ENCODE data around the gene TBC1D30.
"Not testable (repeated sequence)": the region's sequence is repeated elsewhere in the genome, so short reads cannot be mapped to it uniquely, and the experiment has no call there.

Gene TBC1D30, protein sequence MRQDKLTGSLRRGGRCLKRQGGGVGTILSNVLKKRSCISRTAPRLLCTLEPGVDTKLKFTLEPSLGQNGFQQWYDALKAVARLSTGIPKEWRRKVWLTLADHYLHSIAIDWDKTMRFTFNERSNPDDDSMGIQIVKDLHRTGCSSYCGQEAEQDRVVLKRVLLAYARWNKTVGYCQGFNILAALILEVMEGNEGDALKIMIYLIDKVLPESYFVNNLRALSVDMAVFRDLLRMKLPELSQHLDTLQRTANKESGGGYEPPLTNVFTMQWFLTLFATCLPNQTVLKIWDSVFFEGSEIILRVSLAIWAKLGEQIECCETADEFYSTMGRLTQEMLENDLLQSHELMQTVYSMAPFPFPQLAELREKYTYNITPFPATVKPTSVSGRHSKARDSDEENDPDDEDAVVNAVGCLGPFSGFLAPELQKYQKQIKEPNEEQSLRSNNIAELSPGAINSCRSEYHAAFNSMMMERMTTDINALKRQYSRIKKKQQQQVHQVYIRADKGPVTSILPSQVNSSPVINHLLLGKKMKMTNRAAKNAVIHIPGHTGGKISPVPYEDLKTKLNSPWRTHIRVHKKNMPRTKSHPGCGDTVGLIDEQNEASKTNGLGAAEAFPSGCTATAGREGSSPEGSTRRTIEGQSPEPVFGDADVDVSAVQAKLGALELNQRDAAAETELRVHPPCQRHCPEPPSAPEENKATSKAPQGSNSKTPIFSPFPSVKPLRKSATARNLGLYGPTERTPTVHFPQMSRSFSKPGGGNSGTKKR

GRCh38 chr12:64824500-64825142 is at the start of gene TBC1D30:
TSS of gene TBC1D30 (plus strand) at chr12:64824647. CDS start at chr12:64824880, 233 bp downstream.
- peak; percentile 59 for DNase-seq (ENCODE audit: low spot score)

DNA sequence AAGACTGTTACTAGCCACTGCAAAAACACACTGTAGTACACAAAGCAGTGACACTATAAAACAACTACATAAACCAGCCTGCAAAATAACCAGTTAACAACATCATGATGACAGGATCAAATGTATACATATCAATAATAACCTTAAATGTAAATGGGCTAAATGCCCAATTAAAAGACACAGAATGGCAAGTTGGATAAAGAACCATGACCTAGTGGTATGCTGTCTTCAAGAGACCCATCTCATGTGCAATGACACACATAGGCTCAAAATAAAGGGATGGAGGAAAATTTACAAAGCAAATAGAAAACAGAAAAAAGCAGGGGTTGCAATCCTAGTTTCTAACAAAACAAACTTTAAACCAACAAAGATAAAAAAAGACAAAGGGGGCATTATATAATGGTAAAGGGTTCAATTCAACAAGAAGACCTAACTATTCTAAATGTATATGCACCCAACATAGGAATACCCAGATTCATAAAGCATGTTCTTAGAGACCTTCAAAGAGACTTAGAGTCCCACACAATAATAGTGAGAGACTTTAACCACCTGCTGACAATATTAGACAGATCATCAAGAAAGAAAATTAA is 49.2 kb upstream of the TBC1D30 start:
- not testable (repeated sequence) for DNase-seq (ENCODE audit: low spot score)

GRCh38 chr12:64779354-64779974 is 45.0 kb upstream of the TBC1D30 start:
- DNase-seq (ENCODE audit: low spot score) = no peak

DNA sequence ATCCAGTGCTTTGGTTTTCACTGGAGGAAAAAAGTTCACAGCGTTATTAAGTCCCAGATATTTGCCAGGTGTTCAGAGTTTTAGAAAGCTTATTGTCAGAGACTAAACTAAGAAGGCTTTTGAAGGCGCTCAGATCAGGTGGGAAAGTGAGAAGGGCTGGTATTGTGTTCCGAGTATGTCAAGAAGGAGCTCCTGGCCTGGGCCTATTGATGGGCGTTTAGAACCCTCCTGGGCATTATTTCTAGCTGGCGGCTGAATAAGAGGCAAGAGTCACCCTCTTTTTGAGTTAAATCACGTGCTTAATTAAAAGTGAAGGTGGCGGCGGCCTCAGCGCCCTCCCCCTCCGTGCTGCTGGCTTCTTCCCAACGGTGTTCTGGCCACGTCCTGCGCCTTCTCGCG is 44.3 kb upstream of the TBC1D30 start:
- no peak for DNase-seq (ENCODE audit: low spot score)

DNA sequence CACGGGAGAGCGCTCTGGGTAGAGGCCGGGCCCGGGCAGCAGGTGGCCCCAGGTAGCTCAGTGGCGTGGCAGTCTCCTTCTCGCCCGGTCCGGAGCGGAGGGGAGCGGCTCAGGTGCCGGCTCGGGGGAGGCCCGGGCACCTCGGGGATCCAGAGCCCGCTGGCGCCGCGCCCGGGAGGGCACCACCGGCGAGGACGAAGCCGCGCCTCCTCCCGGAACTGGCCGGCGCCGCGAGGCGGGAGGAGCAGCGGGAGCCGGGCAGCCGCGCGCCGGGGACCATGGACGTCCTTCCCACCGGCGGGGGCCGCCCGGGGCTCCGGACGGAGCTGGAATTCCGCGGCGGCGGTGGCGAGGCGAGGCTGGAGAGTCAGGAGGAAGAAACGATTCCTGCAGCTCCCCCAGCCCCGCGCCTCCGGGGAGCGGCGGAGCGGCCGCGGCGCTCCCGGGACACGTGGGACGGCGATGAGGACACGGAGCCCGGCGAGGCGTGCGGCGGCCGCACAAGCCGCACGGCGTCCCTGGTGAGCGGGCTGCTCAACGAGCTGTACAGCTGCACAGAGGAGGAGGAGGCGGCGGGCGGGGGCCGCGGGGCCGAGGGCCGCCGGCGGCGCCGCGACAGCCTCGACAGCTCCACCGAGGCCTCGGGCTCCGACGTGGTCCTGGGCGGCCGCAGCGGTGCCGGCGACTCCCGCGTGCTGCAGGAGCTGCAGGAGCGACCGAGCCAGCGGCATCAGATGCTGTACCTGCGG is 43.7 kb upstream of the TBC1D30 start:
- DNase-seq (ENCODE audit: low spot score) = peak; percentile 52

DNA sequence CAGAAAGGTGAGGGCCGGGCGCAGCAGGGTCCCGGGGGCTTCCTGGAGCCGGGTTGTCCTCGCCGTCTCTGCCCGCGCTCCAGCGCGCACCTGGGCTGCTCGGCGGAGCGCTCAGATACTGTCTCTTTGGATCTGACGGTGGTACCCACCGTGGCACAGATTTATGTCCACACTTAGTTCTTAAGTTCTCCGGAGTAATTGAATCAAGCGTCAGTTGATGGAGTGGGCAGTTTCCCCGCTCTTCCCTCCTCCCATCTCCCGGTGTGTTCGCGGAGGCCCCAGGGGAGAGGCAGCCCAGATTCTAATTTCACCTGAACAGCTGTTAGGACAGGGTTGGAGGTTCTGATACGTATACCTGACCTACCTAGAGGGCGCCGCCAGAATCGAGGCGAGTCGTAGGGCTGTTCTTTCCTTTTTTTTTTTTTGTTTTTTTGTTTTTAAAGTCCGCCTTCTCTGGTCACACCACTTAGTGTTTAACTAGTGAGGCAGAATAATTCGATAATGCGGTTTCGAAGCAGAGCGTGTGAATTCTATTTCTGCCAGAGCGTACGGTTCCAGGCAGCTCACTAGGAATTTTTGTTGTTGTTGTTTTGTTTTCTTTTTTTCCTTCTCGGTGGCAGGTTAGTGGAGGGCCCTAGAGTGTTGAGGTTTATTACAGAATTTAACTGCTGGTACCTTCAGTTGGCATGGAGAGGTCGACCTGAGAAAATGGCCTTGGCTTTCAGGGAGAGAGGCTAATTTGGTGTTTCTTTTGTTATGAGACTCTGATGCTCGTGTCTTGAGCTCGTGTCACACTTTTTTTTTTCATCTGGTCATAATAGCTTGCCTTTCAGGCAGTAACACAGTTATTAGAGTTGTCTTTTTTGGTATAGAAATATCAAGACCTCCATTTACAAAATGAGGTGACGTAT is 42.9 kb upstream of the TBC1D30 start:
- DNase-seq (ENCODE audit: low spot score) = no peak

- DNase-seq (ENCODE audit: low spot score) = no peak
Observed at GRCh38 chr12:64782191-64782876, 42.1 kb upstream of the TBC1D30 start.

DNA sequence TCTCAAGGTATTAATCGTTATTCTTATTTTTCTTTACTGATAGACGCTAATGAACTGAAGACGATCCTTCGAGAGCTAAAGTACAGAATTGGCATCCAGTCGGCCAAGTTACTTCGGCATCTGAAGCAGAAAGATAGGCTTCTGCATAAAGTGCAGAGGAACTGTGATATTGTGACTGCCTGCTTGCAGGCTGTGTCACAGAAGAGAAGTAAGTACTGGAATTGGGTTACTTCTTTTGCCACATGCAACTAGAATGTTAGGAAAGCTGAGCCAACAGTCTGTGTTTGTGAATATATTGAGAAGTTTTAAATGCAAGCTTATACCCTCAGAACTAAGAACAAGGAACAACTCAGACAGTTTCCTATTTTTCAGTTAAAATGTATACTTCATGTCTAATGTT is 38.6 kb upstream of the TBC1D30 start:
- no peak for DNase-seq (ENCODE audit: low spot score)

GRCh38 chr12:64790166-64790565 is 34.3 kb upstream of the TBC1D30 start:
- DNase-seq (ENCODE audit: low spot score) = no peak

- DNase-seq (ENCODE audit: low spot score) = no peak
Observed at GRCh38 chr12:64791036-64791435, 33.4 kb upstream of the TBC1D30 start.

DNA sequence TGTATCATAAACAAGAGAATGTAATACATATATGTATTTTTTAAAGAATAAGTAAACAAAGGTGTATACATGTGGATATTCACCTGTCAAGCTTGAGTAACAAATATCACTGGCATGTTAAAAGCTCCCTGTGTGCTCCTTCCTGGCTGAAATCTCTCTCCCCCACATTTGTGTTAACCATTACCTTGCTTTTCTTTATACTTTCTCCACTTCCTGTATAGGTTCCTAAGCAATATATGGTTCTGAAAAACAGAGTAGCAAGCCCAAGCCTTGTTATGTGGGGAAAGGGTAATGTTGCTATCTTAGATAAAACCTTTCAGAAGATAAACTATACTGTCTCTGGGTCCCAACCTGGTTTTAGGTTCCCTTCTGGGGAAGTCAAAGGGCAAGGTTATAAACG is 32.3 kb upstream of the TBC1D30 start:
- no peak for DNase-seq (ENCODE audit: low spot score)

- no peak for DNase-seq (ENCODE audit: low spot score)
Observed at GRCh38 chr12:64793610-64794009, 30.8 kb upstream of the TBC1D30 start.

GRCh38 chr12:64794305-64794704 is 30.1 kb upstream of the TBC1D30 start:
- no peak for DNase-seq (ENCODE audit: low spot score)

DNA sequence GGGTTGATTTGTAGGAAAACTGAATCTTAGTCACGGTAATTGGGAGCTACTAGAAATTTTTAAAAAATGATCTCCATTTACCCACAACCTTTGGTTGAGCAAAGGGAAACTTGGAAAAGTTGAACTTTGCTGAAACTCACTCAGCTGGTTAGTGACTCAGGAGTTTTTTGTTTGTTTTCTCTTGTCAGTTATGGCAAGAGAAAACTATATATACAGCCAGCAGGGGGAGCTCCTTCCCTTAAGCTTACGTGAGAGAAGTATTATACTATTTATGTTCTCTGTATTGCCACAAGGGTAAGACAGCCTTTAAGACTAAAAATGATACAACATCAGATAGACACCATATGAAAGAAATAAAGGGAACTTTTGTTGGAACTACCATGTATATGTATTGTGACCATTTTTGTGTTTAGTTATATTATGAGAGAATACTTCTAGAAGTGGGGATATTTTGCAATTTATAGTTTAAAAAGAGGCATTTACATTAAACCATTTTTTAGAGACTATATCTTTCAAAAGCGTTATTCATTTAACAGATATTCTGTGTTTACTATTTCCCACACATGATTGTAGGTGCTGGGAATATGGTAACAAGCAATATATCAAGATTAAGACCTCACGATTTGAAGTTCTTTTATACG is 28.1 kb upstream of the TBC1D30 start:
- peak; percentile 76 for DNase-seq (ENCODE audit: low spot score)

- no peak for DNase-seq (ENCODE audit: low spot score)
Observed at GRCh38 chr12:64797156-64797555, 27.3 kb upstream of the TBC1D30 start.

- no peak for DNase-seq (ENCODE audit: low spot score)
Observed at GRCh38 chr12:64798165-64798564, 26.3 kb upstream of the TBC1D30 start.

- DNase-seq (ENCODE audit: low spot score) = no peak
Observed at GRCh38 chr12:64800640-64801039, 23.8 kb upstream of the TBC1D30 start.

DNA sequence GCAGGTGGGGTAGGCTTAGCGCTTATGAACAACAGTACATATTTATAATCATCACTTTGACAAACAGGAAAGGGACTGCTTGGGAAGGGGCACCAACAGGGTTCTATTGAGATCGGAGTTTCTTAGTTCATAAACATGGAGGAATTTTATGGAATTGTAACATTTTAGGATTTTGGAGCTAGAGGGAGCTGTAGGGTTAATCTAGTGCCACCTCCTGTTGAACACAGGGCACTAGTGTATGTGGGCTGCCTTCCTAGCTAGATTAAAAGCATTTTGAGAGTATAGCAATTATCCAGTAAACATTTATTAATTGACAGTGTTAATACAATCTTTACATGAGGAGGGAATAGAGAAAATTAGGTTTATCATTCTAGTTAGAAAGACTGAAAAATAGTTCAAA is 23.1 kb upstream of the TBC1D30 start:
- DNase-seq (ENCODE audit: low spot score) = no peak

DNA sequence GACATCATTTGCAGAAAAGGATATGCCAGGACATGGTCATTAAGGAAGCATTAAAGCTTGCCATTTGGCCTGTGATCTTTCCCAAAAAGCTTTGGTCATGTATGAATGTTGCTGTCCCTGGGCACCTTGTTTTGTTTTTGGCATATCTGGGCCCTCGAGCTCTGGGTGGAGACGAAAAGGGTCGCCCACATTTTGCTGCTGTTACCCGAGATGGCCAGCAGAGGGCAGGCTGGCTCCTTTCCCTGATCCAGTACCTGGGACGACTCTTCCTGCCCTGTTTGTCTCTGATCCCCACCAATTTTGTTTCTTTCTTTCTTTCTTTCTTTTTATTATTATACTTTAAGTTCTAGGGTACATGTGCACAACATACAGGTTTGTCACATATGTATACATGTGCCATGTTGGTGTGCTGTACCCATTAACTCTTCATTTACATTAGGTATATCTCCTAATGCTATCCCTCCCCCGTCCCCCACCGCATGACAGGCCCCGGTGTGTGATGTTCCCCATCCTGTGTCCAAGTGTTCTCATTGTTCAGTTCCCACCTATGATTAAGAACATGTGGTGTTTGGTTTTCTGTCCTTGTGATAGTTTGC is 22.2 kb upstream of the TBC1D30 start:
- peak; percentile 86 for DNase-seq (ENCODE audit: low spot score)

Data from AG20443 (cell line).